HG03108 (cell line): ENCODE measurements around the gene FEM1C.
A peak's percentile ranks its signal among the peaks of the same experiment; 100 is the strongest.

Experiments used
- ATAC-seq: cut with Tn5 transposase; IDR thresholded peaks from one replicate; pipeline ENCODE4 v1.9.1; 2021; ENCODE audit warnings: moderate library complexity; ENCODE audit not compliant: unreplicated experiment

The FEM1C gene, protein sequence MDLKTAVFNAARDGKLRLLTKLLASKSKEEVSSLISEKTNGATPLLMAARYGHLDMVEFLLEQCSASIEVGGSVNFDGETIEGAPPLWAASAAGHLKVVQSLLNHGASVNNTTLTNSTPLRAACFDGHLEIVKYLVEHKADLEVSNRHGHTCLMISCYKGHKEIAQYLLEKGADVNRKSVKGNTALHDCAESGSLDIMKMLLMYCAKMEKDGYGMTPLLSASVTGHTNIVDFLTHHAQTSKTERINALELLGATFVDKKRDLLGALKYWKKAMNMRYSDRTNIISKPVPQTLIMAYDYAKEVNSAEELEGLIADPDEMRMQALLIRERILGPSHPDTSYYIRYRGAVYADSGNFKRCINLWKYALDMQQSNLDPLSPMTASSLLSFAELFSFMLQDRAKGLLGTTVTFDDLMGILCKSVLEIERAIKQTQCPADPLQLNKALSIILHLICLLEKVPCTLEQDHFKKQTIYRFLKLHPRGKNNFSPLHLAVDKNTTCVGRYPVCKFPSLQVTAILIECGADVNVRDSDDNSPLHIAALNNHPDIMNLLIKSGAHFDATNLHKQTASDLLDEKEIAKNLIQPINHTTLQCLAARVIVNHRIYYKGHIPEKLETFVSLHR

DNA sequence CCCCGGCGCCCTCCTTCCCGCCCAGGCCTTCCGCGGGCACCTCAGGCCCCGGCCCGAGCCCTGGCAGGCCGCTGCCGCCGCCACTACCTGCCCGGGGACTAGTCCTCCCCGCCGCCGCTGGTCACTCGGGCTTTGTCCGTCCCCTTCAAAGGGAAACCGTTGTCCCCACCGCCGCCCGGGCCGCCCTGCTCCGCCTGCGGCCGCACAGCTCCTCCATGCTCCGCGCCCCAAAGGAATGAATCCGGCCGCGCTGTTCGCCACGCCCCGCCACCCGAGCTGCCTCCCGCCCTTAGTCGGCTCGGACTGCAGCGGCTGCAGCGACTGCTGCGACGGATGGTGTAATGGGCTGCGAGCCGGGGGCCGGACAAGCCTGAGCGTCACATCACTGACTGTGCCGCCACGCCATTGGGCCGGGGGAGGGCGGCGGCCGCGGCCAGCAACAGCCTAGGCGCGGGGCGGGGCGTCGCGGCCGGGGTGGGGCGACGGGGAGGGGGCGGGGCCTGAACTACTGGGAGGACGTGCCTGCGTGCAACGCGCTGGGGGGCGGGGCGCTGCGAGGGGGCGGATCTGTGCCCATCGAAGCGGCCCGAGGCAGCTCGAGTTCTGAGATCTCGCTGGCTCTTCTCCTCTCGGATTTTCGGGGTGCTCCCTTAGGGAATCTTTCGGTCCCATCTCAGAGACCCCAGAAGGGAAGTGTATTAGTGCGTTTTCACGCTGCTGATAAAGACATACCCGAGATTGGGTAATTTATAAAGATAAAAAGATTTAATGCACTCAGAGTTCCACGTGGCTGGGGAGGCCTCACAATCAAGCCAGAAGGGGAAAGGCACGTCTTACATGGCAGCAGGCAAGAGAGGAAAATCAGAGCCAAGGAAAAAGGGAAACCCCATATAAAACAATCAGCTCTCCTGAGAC is at the start of gene FEM1C:
TSS of gene FEM1C (minus strand) at position 340 of the 915 bp plus-strand sequence. CDS start 1,282 bp downstream, outside the sequence.
- peak; percentile 97 for ATAC-seq

DNA sequence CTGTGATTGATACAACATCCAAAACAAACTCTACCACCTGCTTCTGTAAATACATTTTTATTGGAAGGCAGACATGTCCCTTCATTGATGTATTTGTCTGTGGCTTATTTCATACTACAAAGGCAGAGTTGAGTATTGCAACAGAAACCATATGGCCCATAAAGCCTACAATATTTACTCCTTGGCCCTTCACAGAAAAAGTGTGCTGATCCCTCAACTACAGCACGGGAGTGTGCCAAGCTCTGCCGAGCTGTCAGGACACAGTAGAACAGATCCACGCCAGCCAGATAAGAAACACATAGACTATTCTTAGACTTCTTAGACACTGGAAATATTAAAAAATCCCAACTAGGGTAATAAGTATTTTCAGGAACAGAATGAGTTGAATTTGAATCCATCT is 44.5 kb upstream of the FEM1C start:
- ATAC-seq = no peak

DNA sequence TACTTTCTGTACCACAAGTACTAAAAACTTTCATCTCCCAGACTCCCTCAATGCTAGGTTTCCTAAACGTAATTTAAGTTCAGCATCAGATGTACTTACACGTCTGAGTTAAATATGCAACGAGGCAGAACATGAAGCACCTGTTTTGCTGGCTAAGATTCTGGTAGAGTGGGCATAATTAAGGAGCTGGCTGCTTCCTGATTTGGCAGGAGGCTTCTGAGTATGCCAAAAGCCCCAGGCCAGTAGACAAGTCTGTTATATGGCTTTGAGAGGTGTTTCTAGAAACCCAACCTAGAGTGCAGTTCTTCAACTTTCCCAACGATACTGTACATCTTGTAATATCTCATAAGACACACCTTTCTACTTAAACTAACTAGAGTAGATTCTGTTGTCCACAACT is 44.1 kb upstream of the FEM1C start:
- ATAC-seq = no peak

GRCh38 chr5:115586525-115587146 is 42.1 kb upstream of the FEM1C start:
- ATAC-seq = no peak

DNA sequence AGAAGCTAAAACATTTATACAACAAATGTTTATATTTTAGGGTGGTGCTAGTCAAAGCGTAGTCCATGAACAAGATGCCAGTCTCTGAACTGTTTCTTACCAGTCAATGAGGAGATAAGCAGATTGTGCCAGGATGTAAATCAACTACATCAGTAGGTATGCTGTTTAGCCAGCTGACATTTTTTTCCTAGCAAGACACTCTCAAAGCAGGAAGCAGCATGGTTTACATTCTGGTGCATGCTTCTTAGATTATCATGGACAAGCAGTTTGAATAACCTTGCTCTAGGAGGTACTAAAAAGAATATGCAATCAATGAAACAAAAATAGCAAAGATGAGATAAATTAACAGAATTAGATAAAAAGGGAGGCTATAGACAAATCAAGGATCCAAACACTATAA is 40.7 kb upstream of the FEM1C start:
- no peak for ATAC-seq

DNA sequence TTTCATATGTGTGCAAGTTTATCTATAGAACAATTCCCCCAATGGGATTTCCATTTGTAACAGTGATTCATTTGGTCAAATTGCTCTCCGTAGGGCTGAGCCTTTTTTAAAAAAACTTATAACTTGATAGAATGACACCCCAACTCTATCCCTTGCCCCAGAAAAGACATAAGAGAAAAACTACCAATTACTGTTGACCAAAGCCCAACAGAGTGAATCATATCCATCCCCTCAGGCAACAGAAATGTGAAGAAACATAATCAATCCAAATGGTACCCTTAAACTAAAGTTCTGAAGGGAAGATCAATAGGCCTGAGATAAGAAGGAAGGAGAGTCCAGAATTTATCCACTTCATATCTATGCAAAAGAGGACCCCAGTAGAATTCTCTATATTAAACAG is 39.9 kb upstream of the FEM1C start:
- no peak for ATAC-seq

DNA sequence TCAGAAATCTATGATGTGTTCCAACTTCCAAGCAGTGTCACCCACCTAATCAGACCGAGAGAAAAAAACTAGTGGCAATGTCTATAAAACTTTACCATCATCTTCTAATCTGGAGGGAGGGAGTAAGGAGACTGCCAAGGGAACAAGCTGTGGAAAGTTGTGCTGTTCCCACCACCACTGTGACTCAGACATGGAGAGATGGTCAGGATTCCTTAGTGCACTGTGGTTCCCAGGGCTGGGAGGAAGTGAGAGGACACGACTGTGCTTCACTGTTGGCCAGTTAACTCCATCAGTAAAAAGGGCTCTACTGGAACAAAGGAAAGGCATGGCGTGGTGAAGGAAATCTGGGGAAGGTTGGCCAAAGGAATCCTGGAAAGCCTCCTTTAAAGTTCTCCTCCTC is 38.9 kb upstream of the FEM1C start:
- no peak for ATAC-seq

DNA sequence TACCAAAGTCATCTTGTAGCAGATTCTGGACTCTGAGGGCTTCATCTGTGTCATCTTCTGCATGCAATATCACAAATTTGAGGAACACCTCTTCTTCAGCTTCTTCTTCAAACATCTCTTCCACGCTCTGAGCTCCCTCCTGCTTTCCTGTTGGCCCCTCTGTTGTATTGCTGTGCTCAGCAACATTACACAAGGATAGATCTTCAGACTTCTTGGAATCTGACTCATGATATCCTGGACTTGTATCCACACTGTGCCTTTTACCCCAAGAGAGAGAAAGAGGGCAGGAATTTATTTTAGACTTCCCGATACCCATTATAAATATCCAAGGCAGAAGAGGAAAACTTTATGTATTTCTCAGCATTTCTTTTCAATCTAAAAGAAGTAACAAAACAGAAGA is 36.4 kb upstream of the FEM1C start:
- no peak for ATAC-seq

DNA sequence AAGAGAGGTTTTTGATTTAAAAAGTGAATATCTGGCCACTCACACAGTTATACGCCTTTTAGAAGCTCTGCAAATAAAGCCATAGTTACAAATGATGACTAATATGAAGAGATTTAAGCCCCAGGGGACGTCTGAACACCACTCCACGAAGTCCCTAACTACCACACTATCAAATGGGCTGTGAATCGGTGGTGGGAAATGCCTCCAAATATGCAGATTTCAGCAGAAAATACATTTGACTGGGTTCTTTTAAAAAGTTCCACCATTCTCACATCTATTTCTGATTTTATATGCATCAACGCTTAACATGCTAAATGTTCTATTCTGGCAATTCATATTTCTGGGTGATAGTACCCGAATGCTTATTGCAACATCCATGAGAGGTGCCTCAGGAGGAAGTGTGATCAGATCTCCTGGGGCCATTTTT is 35.2 kb upstream of the FEM1C start:
- peak; percentile 52 for ATAC-seq

DNA sequence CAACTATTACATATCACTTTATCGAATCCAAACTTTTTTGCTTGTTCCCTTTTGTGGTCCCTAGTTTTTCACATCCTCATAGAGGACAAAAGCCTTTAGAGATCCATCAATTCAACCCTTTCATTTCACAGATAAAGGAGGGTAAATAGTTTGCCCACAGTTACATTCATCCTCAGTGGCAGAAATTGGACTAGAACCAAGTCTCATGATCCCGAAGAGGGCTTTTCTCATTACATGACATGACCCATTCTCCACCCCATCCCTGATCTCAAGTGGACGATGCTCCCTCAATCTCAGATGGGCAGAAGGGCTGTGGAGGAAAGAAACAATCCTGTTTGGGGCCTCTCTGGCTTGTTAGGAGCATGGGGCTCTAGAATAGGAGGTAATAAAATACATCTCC is 34.6 kb upstream of the FEM1C start:
- ATAC-seq = no peak

DNA sequence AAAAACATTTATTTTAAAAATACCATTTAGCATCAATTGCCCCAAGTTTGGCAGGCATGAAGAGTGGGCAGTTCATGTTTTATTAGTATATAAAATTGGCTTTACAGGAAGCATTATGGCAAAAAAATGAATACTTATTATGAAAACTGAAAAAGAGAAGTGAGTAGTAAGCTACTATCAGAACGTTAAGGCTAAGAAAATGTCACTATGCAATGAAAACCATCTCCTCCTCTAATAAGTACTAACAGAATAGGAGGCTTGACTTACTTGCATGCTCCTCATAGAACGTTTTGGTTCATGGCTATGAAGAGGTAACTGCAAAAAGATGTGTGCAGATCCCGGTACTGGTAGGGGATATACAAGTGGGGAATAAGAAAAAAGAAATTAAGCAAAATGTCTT is 34.1 kb upstream of the FEM1C start:
- peak; percentile 50 for ATAC-seq

DNA sequence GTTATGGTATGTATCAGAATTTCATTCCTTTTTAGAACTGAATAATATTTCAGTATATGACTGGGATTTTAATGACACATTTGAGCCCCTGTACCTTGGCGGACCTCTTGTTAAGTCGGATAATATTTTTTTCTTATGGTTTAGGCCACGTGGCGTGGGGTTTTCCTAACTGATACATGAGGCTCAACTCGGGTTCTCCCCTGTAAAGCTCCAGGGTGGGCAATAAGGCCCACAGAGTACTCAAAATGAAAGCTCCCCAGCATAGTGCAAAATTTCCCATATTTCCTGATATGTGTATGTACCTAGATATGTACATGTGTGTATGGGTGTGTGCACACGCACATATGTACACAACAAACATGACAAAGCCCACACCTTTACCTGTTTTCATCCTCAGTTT is 33.2 kb upstream of the FEM1C start:
- no peak for ATAC-seq

- ATAC-seq = no peak
These were observed 32.8 kb upstream of the FEM1C start for GRCh38 chr5:115577329-115577728.

GRCh38 chr5:115575167-115576070 is 30.8 kb upstream of the FEM1C start:
- ATAC-seq = no peak

- ATAC-seq = no peak
These were observed 28.6 kb upstream of the FEM1C start for GRCh38 chr5:115573133-115573532.

GRCh38 chr5:115571441-115571878 is 26.9 kb upstream of the FEM1C start:
- ATAC-seq = no peak

DNA sequence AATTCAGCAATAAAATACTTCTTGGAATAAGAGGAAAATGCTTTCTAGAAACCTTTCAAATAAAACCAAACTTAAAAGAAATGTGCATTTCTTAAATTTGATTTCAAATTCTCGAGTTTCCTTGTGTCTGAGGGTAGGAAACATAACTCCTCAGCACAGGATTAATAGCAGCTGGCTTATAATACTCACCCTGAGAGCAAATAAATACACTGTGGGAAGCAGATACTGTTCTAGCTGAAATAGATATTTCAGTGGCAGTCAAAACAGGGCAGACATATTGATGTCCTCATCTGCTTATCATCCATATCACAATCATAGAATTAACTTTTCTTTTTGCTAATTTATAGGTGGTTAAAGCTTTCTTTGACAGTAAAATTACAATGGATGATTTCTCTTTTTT is 24.1 kb upstream of the FEM1C start:
- ATAC-seq = no peak

GRCh38 chr5:115565233-115565632 is 20.7 kb upstream of the FEM1C start:
- no peak for ATAC-seq

DNA sequence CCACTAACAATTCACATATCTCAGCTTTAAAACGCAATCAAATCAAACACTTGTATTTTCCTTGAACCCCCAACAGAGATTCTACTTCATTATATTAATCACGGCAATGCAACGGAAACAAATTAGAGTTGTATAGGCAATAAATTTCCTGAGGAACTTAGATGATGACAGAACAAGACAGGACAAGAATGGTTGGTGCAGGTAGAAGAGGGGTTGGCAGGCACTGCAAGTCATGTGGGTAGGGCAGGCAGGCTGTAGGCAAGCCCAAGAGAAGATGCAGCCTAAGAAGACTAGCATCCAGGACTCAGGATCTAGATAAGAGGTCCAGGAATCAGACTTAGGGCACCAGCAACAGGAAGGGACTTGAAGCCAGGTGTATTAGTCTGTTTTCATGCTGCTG is 16.6 kb upstream of the FEM1C start:
- no peak for ATAC-seq

DNA sequence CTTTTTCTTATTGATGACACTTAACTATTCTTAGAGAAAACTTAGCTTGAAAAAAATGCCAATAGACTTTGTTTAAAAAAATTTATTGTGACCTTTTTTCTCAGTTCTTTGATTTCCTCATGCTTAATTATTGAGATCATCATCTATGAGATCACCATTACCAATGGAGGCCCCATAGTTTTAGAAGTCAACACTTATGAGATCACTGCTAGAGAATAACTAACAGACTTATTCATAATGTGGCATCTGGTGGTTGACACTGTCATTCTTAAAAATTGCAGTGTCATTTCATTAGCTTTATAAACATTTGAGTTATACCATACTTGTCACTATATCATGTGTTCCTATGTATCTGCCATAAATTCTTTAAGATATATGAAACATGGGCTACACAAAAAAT is 14.9 kb upstream of the FEM1C start:
- no peak for ATAC-seq
